Thoracic aorta (tissue), 2 donors: ENCODE measurements around the gene GALNT13. TPM values are rescaled to one million over a fixed set of nuclear protein-coding genes. Genes with fewer than 3 reads are reported as not detected.

Source experiments
- ATAC-seq: fragments of 150-250 bp; one replicate; pipeline ENCODE4 v1.8.0; 2017; ENCODE audit warnings: low read depth; ENCODE audit not compliant: insufficient number of reproducible peaks, low FRiP score
- DNase-seq: peaks from one replicate; pipeline ENCODE4 v3.0.0-alpha.2; 2020; ENCODE audit warnings: low spot score
- H3K27ac ChIP-seq, 2 donors: fragments of 200-600 bp; sonication (generic); 1 replicate in 1 of 2; 2 replicates in 1 of 2; pipeline ENCODE4 v1.5.1; 2016; ENCODE audit warnings: mild to moderate bottlenecking in 2 of 2, moderate library complexity in 2 of 2
- H3K27me3 ChIP-seq: fragments of 200-600 bp; sonication (generic); replicated peaks from 2 replicates; pipeline ENCODE4 v1.6.0; 2016; ENCODE audit warnings: mild to moderate bottlenecking; ENCODE audit not compliant: insufficient read depth
- H3K36me3 ChIP-seq: fragments of 200-600 bp; sonication (generic); one replicate; pipeline ENCODE4 v1.5.1; 2016
- H3K4me1 ChIP-seq, 2 donors: fragments of 200-600 bp; sonication (generic); 1 replicate in 1 of 2; 2 replicates in 1 of 2; pipeline versions ENCODE4 v1.5.1 to v1.6.0; 2016; ENCODE audit warnings: low read depth in 2 of 2, mild to moderate bottlenecking in 1 of 2; ENCODE audit not compliant: control insufficient read depth in 1 of 2
- H3K4me3 ChIP-seq: fragments of 200-600 bp; sonication (generic); 2 replicates; pipeline ENCODE4 v1.5.1; 2016; ENCODE audit warnings: mild to moderate bottlenecking
- H3K9me3 ChIP-seq: fragments of 200-600 bp; sonication (generic); 2 replicates; pipeline ENCODE4 v1.5.1; 2016
- total RNA-seq, 2 donors: library from RNA; depleted of rRNA; stranded (reverse); fragments of >200 nt; gene quantifications; one replicate each; pipeline versions ENCODE4 v1.1.0 to v1.2.3, GENCODE V29; 2016
- TF ChIP-seq, protein P1 (sequence below): fragments of 200-600 bp; sonication (generic); IDR thresholded peaks from one replicate; pipeline ENCODE4 v1.5.1; 2019; ENCODE audit warnings: antibody characterized with exemption

Gene GALNT13
- total RNA-seq, 2 donors from 2014 or later: 2.5 to 30.1 TPM

DNA sequence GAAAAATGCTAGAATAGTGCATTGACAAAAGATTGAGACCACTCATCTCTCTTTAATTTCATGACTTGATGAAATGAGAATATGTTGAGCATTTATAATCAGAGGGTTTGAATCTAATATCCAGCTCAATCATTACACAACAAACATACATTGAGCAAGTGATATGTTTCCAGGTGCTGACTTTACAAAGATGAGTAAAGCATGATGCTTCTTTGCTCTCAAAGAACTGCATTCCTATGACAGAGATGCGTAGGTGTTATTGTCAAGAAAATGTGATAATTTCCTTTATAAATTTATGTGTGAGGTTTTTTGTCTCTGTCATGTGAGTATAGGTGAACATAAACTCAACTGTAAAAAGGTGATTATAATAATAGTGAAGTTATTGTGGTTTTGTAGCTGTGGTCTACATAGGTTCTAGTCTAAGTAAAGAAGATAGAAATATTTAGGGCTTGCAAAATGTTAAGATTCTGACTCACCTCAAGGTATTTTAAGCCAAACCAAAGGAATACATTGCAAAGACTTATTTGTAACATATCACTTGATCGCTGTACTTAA is 389.8 kb downstream of the GALNT13 start:
- Histone ChIP-seq H3K9me3 (no peaks in the 10 kb centered on the region), H3K27ac (no peak overlapping the region), H3K36me3 (no peaks in the 10 kb centered on the region), H3K4me3 (no peak overlapping the region), H3K27me3 (no peaks in the 10 kb centered on the region), H3K4me1 (no peaks in the 10 kb centered on the region)
- no peak for ATAC-seq
- TF ChIP-seq, protein P1, sequence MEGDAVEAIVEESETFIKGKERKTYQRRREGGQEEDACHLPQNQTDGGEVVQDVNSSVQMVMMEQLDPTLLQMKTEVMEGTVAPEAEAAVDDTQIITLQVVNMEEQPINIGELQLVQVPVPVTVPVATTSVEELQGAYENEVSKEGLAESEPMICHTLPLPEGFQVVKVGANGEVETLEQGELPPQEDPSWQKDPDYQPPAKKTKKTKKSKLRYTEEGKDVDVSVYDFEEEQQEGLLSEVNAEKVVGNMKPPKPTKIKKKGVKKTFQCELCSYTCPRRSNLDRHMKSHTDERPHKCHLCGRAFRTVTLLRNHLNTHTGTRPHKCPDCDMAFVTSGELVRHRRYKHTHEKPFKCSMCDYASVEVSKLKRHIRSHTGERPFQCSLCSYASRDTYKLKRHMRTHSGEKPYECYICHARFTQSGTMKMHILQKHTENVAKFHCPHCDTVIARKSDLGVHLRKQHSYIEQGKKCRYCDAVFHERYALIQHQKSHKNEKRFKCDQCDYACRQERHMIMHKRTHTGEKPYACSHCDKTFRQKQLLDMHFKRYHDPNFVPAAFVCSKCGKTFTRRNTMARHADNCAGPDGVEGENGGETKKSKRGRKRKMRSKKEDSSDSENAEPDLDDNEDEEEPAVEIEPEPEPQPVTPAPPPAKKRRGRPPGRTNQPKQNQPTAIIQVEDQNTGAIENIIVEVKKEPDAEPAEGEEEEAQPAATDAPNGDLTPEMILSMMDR: no peak
- no peak for DNase-seq

DNA sequence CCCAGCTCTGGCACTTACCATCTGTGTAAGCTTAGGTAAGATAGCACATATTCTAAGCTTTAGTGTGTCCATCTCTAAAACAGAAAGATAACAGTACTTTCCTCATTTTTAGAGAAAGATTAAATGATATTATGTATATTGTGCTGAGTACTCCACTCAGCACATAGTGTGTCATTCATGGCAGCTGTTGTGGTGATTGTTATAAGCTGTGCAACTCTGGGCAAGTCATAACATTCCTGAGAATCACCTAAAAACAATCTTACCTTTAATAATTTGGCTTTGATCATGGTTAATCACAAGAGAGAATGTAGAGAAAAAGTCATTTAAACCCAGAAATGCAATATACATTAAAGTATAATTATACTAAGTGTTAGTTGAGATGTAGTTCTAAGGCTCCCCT is 391.5 kb downstream of the GALNT13 start:
- TF ChIP-seq, protein P1: no peak
- H3K4me1 ChIP-seq: no peaks in the 10 kb centered on the region
- no peak overlapping the region for H3K4me3 ChIP-seq
- ATAC-seq: no peak
- no peaks in the 10 kb centered on the region for H3K27me3 ChIP-seq
- no peak overlapping the region for H3K27ac ChIP-seq
- DNase-seq: no peak
- H3K36me3 ChIP-seq: no peaks in the 10 kb centered on the region
- H3K9me3 ChIP-seq: no peaks in the 10 kb centered on the region

- Histone ChIP-seq H3K27ac (no peak overlapping the region), H3K36me3 (no peaks in the 10 kb centered on the region), H3K4me1 (no peaks in the 10 kb centered on the region), H3K9me3 (no peaks in the 10 kb centered on the region), H3K27me3 (no peaks in the 10 kb centered on the region), H3K4me3 (no peak overlapping the region)
- ATAC-seq: no peak
- TF ChIP-seq, protein P1: no peak
- no peak for DNase-seq
Measured at GRCh38 chr2:154264024-154264423, 392.3 kb downstream of the GALNT13 start.

DNA sequence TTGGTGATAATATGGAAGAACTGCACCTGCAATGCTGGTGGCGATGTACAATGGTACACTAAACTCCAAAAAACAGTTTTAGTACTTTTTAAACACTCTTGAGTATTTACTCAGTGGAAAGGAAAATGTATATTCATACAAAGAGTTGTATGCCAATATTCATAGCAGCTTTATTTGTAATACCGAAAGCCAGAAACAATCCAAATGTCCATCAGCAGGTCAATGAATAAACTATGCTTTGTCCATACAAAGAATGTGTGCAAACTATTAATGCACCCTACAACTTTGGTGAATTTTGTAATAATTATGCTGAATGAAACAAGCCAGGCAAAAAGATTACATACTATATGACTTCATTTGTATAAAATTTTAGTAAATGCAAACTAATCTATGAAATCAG is 396.3 kb downstream of the GALNT13 start:
- H3K4me1 ChIP-seq: no peaks in the 10 kb centered on the region
- DNase-seq (no peak), ATAC-seq (no peak)
- TF ChIP-seq, protein P1: no peak
- no peak overlapping the region for H3K27ac ChIP-seq
- H3K4me3 ChIP-seq: no peak overlapping the region
- H3K36me3 ChIP-seq: no peaks in the 10 kb centered on the region
- H3K27me3 ChIP-seq: no peaks in the 10 kb centered on the region
- no peaks in the 10 kb centered on the region for H3K9me3 ChIP-seq

GRCh38 chr2:154280543-154280942 is 408.8 kb downstream of the GALNT13 start:
- ATAC-seq: no peak
- no peak overlapping the region for H3K4me3 ChIP-seq
- H3K36me3 ChIP-seq: no peaks in the 10 kb centered on the region
- H3K27me3 ChIP-seq: no peaks in the 10 kb centered on the region
- TF ChIP-seq, protein P1: no peak
- no peaks in the 10 kb centered on the region for H3K4me1 ChIP-seq
- no peaks in the 10 kb centered on the region for H3K9me3 ChIP-seq
- no peak overlapping the region for H3K27ac ChIP-seq
- no peak for DNase-seq
